ENCODE measurements around the gene IGFBP6. TPM values are rescaled to one million over a fixed set of nuclear protein-coding genes. Genes with fewer than 3 reads are reported as not detected.

Gene IGFBP6
- total RNA-seq, 1 donor from 2014 or later: 54.3 TPM

- intact Hi-C loops (cut with DNase I): no loop called here
- ATAC-seq (no peak), DNase-seq (ENCODE audit: missing footprints) (no peak)
Observed at GRCh38 chr12:53124352-53124723, 26.9 kb downstream of the IGFBP6 start.

- ATAC-seq (no peak), DNase-seq (ENCODE audit: missing footprints) (no peak)
- intact Hi-C loops (cut with DNase I): no loop called here
Observed at GRCh38 chr12:53127169-53127568, 29.7 kb downstream of the IGFBP6 start.

DNA sequence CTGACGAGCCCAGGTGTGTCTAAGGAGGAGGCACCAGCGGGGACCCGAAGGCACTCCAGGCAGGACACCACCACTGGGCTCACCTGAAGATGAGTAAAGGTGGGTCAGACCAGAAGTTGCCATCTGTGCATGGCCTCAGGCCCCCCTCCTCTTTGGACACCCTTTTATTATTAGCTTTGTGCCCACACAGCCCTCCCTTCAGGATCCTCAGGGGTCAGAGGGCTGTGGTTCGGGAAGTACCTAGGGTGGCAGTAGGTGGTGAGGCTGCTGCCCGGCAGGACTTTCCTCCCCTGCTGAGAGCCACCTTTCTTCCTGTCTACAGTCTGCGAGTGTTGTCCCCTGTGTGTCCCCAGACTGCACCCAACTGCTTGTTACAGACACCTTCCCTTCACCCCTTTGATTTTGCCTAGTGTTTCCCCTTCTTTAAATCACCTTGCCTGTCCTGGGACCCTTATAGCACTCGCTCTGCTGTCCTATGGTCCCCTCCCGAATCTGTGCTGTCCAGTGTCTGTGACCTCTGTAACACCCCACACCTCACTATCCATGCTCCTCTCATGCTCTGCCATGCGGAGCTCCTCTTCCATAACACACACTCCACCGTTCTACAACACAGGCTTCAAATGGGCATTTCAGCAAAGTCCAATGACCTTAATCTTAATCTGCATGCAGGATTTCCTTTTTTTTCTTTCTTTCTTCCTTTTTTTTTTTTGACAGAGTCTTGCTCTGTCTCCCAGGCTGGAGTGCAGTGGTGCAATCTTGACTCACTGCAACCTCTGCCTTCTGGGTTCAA lies 31.5 kb downstream of the IGFBP6 start:
- intact Hi-C loops (cut with DNase I): no loop called here
- DNase-seq (ENCODE audit: missing footprints) (no peak), ATAC-seq (no peak)

DNA sequence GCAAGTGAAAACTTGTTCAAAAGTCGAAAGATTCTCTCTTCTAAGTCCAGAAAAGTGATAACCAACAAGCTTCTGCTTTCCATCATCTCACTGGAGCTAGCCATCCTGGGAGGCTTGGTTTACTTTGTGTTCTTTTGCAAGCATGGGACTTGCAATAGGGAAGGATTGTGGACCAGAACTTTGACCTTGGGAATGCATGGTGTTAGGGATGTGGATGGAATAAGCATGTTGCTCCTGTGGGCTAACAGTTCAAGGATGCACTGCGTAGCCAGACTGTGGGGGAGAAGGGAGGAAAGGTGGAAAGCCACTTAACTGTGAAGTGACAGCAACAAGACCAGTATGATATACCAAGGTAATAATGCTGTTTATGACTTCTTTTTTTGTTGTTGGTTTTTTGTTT lies 34.4 kb downstream of the IGFBP6 start:
- ATAC-seq (no peak), DNase-seq (ENCODE audit: missing footprints) (no peak)
- intact Hi-C loops (cut with DNase I): no loop called here

DNA sequence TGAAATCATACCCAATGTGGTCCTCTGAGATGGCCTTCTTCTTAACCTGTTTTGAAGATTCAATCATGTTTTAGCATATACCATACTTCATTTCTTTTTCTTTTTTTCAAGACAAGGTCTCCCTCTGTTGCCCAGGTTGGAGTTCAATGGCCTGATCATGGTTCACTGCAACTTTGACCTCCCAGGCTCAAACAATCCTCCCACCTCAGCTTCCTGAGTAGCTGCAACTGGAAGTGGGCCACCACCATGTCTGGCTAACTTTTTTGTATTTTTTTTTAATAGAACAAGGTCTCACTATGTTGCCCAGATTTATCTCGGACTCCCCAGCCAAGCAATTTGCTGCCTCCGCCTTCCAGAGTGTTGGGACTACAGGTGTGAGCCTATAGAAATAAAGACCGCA lies 36.3 kb downstream of the IGFBP6 start:
- intact Hi-C loops (cut with DNase I): no loop called here
- DNase-seq (ENCODE audit: missing footprints) (no peak), ATAC-seq (no peak)

DNA sequence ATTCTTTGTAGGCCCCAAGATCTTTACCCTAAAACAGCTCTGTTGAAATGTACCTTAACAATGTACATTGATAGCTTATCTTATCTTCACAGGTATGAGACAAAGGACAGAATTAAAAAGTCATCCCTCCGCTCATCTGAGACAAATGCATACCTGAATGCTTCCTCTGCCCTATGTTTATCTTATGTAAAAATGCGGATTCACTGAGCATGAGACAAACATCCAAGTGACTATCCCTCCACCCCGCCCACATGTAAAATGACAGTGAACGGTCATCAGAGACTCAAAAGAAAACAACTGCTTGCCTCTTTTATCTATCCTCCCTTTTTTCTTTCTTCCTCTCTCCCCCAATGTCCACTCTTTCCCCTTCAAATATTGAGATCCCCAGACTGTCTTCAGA lies 45.9 kb downstream of the IGFBP6 start:
- ATAC-seq (no peak), DNase-seq (ENCODE audit: missing footprints) (no peak)
- intact Hi-C loops (cut with DNase I): no loop called here

- ATAC-seq: no peak
Observed at GRCh38 chr12:53145383-53146260, 48.2 kb downstream of the IGFBP6 start.

GRCh38 chr12:53147181-53147580 lies 49.7 kb downstream of the IGFBP6 start:
- no peak for DNase-seq (ENCODE audit: missing footprints)

More at GRCh38 chr12:53145383-53146260, 48.2 kb downstream of the IGFBP6 start:
- DNase-seq (ENCODE audit: missing footprints): no peak
- intact Hi-C loops (cut with DNase I): no loop called here

GRCh38 chr12:53147653-53148052 lies 50.2 kb downstream of the IGFBP6 start:
- ATAC-seq: no peak
- intact Hi-C loops (cut with DNase I): no loop called here

More at GRCh38 chr12:53147181-53147580, 49.7 kb downstream of the IGFBP6 start:
- intact Hi-C loops (cut with DNase I): no loop called here
- no peak for ATAC-seq

GRCh38 chr12:53151039-53151438 lies 53.6 kb downstream of the IGFBP6 start:
- DNase-seq (ENCODE audit: missing footprints): no peak
- intact Hi-C loops (cut with DNase I): no loop called here
- no peak for ATAC-seq

More at GRCh38 chr12:53147653-53148052, 50.2 kb downstream of the IGFBP6 start:
- no peak for DNase-seq (ENCODE audit: missing footprints)

Small RNAs within 50 kb of the gene (microRNA-seq; reads per million reads assigned to microRNA genes)
- not detected for gene MIR6757

Other genes starting within 250 kb of the IGFBP6 start
- gene KRT78, start 248.7 kb upstream of the IGFBP6 start, total RNA-seq: not detected
- 117 TPM for gene KRT8, start 192.6 kb upstream of the IGFBP6 start, total RNA-seq
- 6.6 TPM for gene KRT18, start 148.5 kb upstream of the IGFBP6 start, total RNA-seq
- 416 TPM for gene EIF4B, start 91.2 kb upstream of the IGFBP6 start, total RNA-seq
- gene TNS2, start 47.6 kb upstream of the IGFBP6 start, total RNA-seq: 122 TPM
- gene SPRYD3, start 18.3 kb upstream of the IGFBP6 start, total RNA-seq: 41.0 TPM
- not detected for gene SOAT2, start 5.8 kb downstream of the IGFBP6 start, total RNA-seq
- 31.5 TPM for gene ZNF740, start 83.1 kb downstream of the IGFBP6 start, total RNA-seq
- gene CSAD, start 83.3 kb downstream of the IGFBP6 start, total RNA-seq: 10.8 TPM
- gene ITGB7, start 109.6 kb downstream of the IGFBP6 start, total RNA-seq: 0.76 TPM
- gene RARG, start 134.5 kb downstream of the IGFBP6 start, total RNA-seq: 18.2 TPM
- gene ESPL1, start 170.6 kb downstream of the IGFBP6 start, total RNA-seq: 0.97 TPM
- 392 TPM for gene PFDN5, start 197.9 kb downstream of the IGFBP6 start, total RNA-seq
- 38.5 TPM for gene MYG1, start 202.0 kb downstream of the IGFBP6 start, total RNA-seq
- 38.5 TPM for gene AAAS, start 223.9 kb downstream of the IGFBP6 start, total RNA-seq
- gene SP7, start 238.7 kb downstream of the IGFBP6 start, total RNA-seq: not detected